KG1 (cell line): ENCODE data around the gene MORN1.

Source experiments
- DNase-seq: peaks from one replicate; lab custom pipeline; 2025; lab: John Stamatoyannopoulos, UW

Gene MORN1

DNA sequence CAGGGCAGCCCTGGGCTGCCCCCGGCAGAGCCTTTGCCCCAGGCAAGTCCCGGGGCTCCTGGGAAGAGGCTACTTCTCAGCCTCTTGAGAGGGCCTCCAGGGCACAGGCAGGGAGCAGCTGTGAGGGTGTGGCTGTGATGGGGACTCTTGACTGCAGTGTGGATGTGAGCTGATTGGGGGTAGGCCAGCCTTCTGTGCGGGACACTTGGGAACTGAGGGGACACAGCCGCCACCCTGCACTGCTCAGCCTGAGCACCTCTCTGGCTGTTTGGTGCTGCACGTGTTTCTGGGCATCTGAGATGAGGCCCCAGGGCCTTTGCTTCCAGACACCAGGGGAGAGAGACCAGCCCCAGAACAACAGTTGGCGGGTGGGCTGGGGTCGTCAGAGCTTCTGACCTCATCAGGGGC lies 101.2 kb downstream of the MORN1 start:
- no peak for DNase-seq

DNA sequence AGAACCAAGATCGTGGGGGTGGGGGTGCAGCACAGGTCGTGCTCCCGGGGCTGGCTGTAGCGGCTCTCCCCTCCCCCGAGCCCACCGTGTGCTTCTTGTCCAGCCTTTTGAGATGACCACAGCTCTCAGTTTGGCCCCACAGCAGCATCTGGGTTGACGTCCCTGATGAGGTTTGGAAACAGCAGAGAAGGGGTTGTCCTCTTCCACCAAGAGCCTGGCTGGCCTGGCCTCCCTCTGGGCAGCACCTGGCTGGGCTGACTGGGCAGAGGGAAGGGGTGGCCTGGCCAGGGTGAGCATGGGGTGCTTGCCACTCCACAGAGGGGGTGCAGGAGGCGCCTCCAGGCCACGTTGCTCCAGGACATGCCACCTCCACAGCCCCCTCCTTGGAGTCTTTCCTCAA lies 101.7 kb downstream of the MORN1 start:
- no peak for DNase-seq

DNA sequence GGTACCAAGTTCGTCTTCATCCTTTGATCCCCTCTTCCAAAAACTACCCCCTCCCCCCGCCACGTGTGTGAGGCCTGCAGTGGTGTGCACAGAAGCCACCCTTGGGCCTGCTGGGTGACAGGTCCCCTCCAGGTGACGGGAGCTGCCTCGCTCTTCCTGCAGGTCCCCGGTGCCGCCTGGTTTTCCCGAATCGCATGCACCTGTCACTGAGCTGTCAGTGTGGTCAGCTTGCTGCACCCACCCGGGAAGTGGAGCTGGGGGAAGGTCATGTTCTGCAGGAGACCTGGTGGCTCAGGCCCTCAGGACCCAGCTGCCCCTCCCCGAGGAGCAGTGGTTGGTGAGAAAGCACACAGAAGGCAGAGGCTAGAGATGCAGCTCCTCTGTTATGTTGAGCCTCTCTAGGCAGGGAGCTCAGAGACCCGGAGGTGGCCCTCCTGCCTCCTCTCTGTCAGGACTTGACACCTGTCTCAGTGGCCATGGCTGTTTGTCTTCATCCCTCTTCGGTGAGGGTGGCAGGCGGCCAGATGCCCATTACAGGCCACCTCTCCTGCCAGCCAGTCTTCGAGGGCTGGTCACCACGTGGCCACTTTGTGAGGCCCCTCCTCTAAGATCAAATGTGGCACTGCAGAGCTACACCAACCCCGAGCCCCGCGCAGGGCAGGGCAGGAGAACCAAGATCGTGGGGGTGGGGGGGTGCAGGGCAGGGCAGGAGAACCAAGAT lies 102.4 kb downstream of the MORN1 start:
- DNase-seq, result no peak

- no peak for DNase-seq
Observed at GRCh38 chr1:2288311-2288710, 103.0 kb downstream of the MORN1 start.

DNA sequence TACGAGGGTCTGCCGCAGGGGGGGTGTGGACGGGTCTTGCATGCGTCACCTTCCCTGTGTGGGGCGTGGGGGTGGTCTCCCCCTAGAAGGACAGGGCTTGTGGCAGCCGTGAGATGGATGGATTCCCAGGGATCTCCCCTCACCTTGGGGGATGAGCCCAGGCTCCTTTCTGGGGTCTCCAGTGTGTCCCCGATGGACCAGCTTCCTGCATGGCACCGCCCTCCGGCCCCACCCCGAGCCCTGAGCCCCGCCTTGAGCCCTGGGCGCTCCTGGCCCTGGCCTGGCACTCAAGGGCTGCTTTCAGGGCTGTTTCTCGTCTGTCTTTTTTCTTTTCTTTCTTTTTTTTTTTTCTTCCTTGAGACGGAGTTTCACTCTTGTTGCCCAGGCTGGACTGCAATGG lies 103.7 kb downstream of the MORN1 start:
- DNase-seq, result no peak

DNA sequence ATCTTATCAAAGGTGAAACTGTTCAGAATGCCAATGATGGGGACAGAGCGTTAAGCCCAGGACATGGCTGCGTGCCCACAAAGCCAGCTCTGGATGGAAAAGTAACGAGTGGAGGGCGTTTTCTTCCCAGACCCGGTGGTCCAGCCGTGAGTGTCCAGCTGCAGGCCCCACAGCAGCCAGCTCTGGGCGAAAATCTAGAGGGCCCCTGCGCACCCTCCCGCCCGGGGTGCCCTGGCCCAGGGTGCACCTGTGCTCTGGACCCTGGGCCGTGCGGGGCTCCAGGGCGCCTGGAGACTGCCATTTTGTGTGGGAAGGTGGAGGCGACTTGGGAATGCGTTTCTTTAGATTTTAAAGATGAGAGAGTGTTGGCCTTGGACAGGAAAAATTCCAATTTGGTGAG lies 104.4 kb downstream of the MORN1 start:
- DNase-seq, result no peak

- DNase-seq, result no peak
Observed at GRCh38 chr1:2284932-2285331, 106.4 kb downstream of the MORN1 start.

- no peak for DNase-seq
Observed at GRCh38 chr1:2283991-2284895, 107.1 kb downstream of the MORN1 start.

DNA sequence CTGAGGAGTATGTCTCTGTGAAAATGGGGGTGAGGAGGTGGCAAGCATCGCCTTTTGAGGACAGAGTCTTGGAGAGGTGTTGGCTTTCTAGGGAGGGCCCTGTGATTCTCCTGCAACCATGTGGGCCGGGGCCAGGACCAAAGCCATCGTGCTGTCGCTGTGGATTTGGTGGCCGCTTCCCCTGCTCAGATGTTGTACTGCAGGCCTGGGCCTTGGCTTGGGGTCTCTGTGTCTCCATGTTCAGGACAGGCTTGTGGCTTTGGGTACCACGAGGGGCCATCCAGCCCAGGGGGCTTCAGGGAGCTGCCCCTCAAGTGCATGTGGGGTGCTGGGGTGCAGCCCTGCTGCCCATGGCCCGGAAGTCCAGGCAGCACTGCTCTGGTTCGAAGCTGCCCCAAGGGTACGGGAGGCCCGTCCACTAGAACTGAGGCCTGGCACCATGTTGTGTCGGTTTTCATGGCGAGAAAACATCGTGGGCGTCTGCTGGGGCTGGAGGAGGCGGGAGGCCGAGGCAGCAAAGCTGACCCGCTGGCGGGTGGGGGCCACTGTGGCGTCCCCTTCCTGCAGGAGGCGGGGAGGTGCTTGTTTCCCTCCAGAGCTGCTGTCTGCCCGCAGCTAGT lies 107.9 kb downstream of the MORN1 start:
- no peak for DNase-seq

DNA sequence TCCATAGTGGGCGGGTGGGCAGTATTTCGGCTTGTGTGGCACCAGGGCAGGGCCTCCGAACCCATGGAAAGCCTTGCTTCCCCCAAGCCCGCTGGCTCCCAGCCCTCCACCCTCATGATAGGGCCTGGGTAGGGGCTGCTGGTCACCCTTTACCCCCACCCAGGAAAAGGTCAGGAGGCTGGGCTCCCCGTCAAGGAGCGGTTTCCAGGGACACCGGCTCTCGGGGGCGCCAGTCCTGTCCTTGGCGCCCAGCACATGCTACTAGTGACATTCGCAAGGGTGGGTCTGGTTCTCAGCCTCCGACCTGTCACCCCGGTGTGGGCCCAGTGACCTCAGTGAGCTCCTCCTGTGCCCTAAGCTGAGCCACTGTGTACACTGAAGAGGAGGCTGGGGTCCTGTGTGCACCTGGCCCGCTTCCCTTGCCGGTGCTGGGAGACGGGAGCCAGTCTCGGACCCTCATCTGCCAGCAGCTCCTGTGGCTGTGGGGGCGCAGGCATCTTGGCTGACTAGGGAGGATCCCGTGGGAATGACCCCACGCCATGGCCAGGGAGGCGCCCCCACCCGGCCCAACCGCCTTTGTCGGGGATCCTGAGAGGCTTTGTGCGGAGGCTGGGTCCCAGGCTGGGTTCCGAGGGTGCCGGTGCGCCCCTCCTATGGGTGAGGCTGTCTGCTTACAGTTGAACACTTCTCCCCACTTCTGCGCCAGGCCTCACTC lies 108.6 kb downstream of the MORN1 start:
- DNase-seq, result no peak

DNA sequence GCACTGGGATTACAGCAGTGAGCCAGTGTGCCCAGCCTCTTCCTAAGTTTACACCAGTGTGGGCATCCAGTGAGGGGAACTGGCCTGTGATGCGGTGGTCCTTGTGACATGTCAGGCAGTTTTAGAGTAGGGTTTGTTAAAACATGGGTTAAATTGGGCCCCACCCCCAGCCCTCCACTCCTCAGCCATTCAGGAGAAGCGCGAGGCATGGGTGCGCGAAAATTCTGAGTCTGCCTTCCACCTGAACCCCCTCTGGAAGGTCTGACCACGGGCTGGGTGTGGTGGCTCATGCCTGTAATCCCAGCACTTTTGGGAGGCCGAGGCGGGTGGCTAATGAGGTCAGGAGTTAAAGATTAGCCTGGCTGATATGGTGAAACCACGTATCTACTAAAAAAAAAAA lies 111.5 kb downstream of the MORN1 start:
- DNase-seq, result no peak

- no peak for DNase-seq
Observed at GRCh38 chr1:2279210-2279639, 112.1 kb downstream of the MORN1 start.

GRCh38 chr1:2278591-2279209 lies 112.7 kb downstream of the MORN1 start:
- no peak for DNase-seq

DNA sequence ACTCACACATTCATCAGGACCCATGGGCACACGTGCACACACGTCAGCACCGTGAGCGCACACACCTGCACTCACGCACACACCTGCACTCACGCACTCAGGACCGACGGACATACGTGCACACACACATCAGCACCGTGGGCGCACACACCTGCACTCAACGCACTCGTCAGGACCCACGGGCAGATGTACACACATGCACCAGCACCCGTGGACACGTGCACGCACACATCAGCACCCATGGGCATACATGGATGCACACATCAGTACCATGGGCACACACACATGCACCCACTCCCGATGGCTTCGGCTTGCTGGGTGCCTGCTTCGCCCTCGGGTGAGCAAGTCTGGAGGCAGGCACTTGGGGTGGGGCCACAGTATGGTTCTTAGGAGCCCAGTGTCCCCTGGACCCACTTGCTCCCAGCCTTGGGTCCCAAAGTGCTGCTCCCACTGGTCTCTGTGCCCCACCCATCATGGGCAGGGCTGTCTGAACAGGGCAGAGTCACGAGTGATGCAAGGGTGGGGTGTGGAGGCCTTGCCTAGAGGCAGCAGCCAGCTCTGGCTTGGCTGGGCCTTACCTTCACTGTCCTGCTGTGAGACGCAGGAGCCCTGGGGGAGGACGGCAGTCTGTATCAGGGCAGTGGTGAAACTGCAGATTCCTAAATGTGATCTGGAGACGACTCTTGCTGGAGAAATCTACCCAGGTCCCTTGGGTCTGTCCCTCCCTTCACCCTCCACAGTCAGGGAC lies 113.4 kb downstream of the MORN1 start:
- DNase-seq, result no peak

DNA sequence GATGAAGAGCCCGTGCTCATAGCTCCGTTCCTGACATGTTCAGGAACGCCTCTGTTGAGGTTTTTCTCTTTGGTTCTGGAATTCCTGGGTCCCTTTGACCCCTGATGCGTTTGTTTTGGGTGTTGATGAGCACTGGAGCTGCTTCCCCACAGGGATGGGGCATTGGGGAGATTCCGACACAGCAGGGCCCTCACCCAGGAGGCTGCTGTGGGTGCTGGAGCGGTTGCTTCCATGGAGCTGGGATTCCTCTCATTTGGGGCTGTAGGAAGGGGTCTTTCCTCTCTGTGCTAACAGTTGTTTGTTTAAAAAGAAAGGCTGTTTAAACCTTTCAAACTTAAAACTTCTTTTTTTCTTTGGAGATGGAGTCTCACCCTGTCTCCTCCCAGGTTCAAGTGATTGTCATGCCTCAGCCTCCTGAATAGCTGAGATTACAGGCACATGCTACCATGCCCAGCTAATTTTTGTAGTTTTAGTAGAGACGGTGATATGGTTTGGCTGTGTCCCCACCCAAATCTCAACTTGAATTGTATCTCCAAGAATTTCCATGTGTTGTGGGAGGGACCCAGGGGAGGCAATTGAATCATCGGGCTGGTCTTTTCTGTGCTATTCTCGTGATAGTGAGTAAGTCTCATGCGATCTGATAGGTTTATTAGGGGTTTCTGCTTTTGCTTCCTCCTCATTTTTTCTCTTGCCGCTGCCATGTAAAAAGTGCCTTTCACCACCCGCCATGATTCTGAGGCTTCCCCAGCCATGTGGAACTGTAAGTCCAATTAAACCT lies 114.4 kb downstream of the MORN1 start:
- DNase-seq, result no peak

DNA sequence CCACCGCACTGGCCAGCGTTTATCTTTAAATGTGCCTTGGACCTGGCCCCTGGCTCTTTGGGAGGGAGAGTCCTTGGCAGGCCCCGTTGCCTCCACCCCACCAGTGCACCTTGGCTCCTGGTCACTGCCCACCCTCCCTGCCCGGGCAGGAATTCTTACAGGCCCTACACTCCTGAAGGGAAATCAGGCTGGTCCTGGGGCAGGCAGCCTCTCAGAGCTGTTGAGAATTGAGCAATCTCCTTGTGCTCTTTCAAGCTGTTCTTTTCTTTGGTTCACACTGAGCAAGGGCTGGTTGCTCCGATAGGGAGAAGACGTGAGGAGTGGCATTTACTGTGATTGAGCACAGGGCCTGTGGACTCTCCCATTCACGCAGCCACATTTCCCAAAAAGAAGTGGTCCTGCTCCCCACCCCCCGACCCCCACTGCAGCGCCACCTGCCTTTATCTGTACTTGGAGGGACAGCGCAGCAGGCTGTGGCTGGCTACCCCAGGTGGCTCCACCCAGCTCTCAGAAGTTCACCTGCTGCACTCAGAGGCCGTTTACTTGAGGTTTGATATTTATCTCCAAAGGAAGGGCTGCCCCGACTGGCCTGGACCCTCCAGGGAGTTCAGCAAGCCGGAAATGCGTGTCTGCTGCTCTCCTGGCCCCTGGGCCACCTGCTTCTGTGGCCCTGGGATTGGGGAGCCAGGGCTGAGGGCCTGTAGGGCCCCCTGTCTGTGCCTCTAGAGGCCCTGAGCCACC lies 115.4 kb downstream of the MORN1 start:
- no peak for DNase-seq

DNA sequence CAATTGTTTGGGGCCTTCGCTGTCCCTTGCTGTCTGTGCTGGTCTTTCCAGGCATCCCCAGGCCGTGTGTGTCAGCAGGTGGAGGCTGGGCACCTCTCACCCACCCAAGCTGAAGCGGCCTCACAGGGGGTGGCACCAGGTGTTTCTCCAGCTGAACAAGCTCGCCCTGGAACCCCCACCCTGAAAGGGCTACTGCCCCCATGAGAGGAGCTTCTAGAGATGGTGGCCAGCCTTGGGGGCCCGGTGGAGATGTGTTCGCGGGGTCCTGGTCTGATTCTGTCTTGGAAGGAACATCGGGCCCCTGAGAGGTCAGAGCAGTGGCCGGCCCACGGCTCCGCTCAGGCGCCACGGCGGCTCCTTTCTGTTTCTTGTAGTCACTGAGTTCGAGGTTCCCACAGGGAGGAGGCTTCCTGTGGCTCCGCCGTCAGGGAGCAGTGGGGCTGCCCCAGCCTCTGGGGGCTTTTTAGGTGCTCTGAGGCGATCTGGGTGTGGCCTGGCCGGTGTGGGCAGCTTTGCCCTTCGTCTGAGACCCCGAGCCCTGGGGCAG lies 116.4 kb downstream of the MORN1 start:
- no peak for DNase-seq

DNA sequence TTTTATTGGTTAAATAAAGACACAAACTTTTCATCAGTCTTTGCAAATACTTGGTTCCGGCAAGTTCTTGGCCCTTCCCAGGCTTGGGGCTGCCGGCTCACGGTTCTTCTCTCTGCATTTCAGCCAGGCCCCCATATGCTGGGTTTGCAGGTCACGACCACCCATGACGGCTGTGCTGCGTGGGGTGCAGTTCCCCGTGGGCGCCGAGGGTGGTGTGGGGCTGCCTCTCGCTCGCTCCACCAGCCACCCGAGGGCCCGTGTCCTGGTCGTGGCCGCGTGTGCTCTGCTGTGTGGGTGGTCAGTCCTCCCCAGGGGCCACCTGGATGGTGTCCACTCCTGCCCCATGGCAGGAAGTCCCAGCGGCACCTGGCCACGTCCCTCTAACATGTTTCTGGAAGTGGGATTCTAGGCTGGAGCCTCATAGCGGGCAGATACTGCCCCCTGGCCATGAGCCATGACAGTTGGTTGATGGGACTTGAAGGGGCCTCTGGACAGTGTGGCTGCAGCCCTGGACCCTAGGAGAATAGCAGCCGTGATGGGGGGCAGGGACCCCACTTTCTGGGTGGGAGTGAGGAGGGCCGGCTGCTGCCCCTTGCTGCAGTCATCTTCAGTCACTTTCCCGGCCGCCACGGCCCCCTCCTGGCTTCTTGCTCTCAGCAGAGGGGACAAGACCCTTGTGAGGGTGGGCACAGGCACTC lies 117.0 kb downstream of the MORN1 start:
- DNase-seq, result no peak
